Sigmoid colon (tissue), 4 donors: ENCODE measurements around the gene ICE1.

ENCODE experiments used
- EP300 ChIP-seq, 4 donors: sonication (generic); formaldehyde crosslinking; IDR thresholded peaks; one replicate each; pipeline ENCODE4 v1.6.1; 2017; ENCODE audit warnings: antibody characterized with exemption in 4 of 4
- POLR2A ChIP-seq, 2 donors: fragments of 450-650 bp; IDR thresholded peaks; one replicate each; pipeline ENCODE4 v1.6.1; 2016; ENCODE audit warnings: antibody characterized with exemption in 2 of 2, mild to moderate bottlenecking in 2 of 2, moderate library complexity in 2 of 2
- POLR2AphosphoS5 ChIP-seq, 4 donors: sonication (generic); formaldehyde crosslinking; IDR thresholded peaks; one replicate each; pipeline ENCODE4 v1.6.1; 2017; ENCODE audit warnings: antibody characterized with exemption in 4 of 4
- TF ChIP-seq, protein P1 (sequence below), 4 experiments: fragments of 450-650 bp in 3 of 4; fragments of 200-600 bp in 1 of 4; IDR thresholded peaks; one replicate each; pipeline ENCODE4 v1.5.1; 2016 to 2019; ENCODE audit warnings: antibody characterized with exemption in 4 of 4, mild to moderate bottlenecking in 3 of 4, moderate library complexity in 2 of 4

- TF ChIP-seq, protein P1, sequence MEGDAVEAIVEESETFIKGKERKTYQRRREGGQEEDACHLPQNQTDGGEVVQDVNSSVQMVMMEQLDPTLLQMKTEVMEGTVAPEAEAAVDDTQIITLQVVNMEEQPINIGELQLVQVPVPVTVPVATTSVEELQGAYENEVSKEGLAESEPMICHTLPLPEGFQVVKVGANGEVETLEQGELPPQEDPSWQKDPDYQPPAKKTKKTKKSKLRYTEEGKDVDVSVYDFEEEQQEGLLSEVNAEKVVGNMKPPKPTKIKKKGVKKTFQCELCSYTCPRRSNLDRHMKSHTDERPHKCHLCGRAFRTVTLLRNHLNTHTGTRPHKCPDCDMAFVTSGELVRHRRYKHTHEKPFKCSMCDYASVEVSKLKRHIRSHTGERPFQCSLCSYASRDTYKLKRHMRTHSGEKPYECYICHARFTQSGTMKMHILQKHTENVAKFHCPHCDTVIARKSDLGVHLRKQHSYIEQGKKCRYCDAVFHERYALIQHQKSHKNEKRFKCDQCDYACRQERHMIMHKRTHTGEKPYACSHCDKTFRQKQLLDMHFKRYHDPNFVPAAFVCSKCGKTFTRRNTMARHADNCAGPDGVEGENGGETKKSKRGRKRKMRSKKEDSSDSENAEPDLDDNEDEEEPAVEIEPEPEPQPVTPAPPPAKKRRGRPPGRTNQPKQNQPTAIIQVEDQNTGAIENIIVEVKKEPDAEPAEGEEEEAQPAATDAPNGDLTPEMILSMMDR (IDR thresholded peaks at IDR 0.05) = no peak
- no peak for TF ChIP-seq POLR2A (IDR thresholded peaks at IDR 0.05)
- TF ChIP-seq POLR2AphosphoS5 (IDR thresholded peaks at IDR 0.05) = no peak
- no peak for TF ChIP-seq EP300 (IDR thresholded peaks at IDR 0.05)
Observed at GRCh38 chr5:5486122-5486521, 63.6 kb downstream of the ICE1 start.
